ENCODE data around the gene MGRN1. TPM values are rescaled to one million over a fixed set of nuclear protein-coding genes. Genes with fewer than 3 reads are reported as not detected.

The MGRN1 gene
- total RNA-seq, 1 donor from 2014 or later = 40.8 TPM

- peaks cover 10% of the 10 kb centered on the region for H3K4me1 ChIP-seq
- TF ChIP-seq, protein P1, sequence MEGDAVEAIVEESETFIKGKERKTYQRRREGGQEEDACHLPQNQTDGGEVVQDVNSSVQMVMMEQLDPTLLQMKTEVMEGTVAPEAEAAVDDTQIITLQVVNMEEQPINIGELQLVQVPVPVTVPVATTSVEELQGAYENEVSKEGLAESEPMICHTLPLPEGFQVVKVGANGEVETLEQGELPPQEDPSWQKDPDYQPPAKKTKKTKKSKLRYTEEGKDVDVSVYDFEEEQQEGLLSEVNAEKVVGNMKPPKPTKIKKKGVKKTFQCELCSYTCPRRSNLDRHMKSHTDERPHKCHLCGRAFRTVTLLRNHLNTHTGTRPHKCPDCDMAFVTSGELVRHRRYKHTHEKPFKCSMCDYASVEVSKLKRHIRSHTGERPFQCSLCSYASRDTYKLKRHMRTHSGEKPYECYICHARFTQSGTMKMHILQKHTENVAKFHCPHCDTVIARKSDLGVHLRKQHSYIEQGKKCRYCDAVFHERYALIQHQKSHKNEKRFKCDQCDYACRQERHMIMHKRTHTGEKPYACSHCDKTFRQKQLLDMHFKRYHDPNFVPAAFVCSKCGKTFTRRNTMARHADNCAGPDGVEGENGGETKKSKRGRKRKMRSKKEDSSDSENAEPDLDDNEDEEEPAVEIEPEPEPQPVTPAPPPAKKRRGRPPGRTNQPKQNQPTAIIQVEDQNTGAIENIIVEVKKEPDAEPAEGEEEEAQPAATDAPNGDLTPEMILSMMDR (IDR thresholded peaks at IDR 0.05) = no peak
- no peak for TF ChIP-seq POLR2A (IDR thresholded peaks at IDR 0.05)
- TF ChIP-seq POLR2AphosphoS5 (IDR thresholded peaks at IDR 0.05; ENCODE audit: insufficient read depth in 1 of 2, low read depth in 1 of 2) = no peak
- H3K36me3 ChIP-seq = peaks cover 3 to 52% of the 10 kb centered on the region in 2 donors
- intact Hi-C loops (cut with DNase I) = no loop called here
- H3K27ac ChIP-seq = no peak overlapping the region
- no peaks in the 10 kb centered on the region for H3K9me3 ChIP-seq
- no peak for DNase-seq (ENCODE audit: extremely low spot score in 2 of 2)
- no peaks in the 10 kb centered on the region for H3K27me3 ChIP-seq
- H3K4me3 ChIP-seq = no peak overlapping the region
These were observed 30.5 kb downstream of the MGRN1 start for GRCh38 chr16:4654964-4655590.

DNA sequence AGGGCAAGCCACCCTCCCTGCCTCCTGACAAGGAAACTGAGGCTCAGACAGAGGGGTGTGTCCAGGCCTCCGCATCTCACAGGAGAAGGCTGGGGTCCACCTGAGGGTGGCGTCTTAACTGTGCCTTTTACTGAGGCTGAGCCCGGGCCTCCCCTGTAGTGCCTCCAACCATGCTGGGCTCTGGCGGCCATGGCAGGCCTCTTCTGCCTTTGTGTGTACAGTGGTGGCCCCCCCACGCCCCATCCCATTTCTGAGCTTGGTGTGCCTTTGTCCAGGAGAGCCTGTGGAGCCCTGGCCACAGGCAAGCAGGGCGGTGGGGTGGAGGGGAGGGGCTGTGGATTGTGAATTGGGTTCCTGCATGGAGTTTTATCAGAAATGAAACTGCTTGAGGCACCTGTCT, 31.2 kb downstream of the MGRN1 start:
- Histone ChIP-seq H3K4me3 (no peak overlapping the region), H3K4me1 (peaks cover 15% of the 10 kb centered on the region), H3K36me3 (peaks cover 3 to 52% of the 10 kb centered on the region in 2 donors), H3K9me3 (no peaks in the 10 kb centered on the region), H3K27ac (no peak overlapping the region), H3K27me3 (no peaks in the 10 kb centered on the region)
- TF ChIP-seq POLR2A (IDR thresholded peaks at IDR 0.05) = no peak
- TF ChIP-seq POLR2AphosphoS5 (IDR thresholded peaks at IDR 0.05; ENCODE audit: insufficient read depth in 1 of 2, low read depth in 1 of 2) = no peak
- TF ChIP-seq, protein P1 (IDR thresholded peaks at IDR 0.05) = no peak
- DNase-seq (ENCODE audit: extremely low spot score in 2 of 2) = no peak
- intact Hi-C loops (cut with DNase I) = no loop called here

DNA sequence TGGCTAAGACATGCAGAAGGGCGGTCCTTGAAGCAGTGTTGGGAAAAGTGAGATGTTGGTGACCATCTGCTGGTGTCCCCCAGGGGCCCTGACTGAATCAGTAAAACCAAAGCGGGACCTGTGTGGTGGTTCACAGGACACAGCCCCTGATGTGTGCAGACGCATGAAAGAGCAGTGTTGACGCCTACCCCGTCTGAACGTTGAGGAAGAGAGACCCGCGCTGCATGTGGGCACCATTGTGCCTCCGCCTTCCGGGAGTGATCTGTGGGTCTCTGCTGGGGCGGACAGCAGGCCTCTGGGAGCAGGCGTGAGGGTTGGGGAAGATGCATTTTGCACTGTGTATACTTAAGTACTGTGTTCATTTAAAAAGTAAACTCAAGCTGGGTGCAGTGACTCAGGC, 31.6 kb downstream of the MGRN1 start:
- DNase-seq (ENCODE audit: extremely low spot score in 2 of 2) = no peak
- H3K27ac ChIP-seq = no peak overlapping the region
- no peaks in the 10 kb centered on the region for H3K27me3 ChIP-seq
- TF ChIP-seq, protein P1 (IDR thresholded peaks at IDR 0.05) = no peak
- no peak for TF ChIP-seq POLR2A (IDR thresholded peaks at IDR 0.05)
- TF ChIP-seq POLR2AphosphoS5 (IDR thresholded peaks at IDR 0.05; ENCODE audit: insufficient read depth in 1 of 2, low read depth in 1 of 2) = no peak
- peaks cover 3 to 47% of the 10 kb centered on the region in 2 donors for H3K36me3 ChIP-seq
- intact Hi-C loops (cut with DNase I) = no loop called here
- no peak overlapping the region for H3K4me3 ChIP-seq
- no peaks in the 10 kb centered on the region for H3K9me3 ChIP-seq
- H3K4me1 ChIP-seq = peaks cover 15% of the 10 kb centered on the region

- TF ChIP-seq POLR2AphosphoS5 (IDR thresholded peaks at IDR 0.05; ENCODE audit: insufficient read depth in 1 of 2, low read depth in 1 of 2) (no peak), POLR2A (IDR thresholded peaks at IDR 0.05) (no peak)
- TF ChIP-seq, protein P1 (IDR thresholded peaks at IDR 0.05) = no peak
- DNase-seq (ENCODE audit: extremely low spot score in 2 of 2) = no peak
- no peaks in the 10 kb centered on the region for H3K27me3 ChIP-seq
- intact Hi-C loops (cut with DNase I) = no loop called here
- H3K27ac ChIP-seq = no peak overlapping the region
- H3K4me3 ChIP-seq = no peak overlapping the region
- H3K9me3 ChIP-seq = no peaks in the 10 kb centered on the region
- peaks cover 15% of the 10 kb centered on the region for H3K4me1 ChIP-seq
- H3K36me3 ChIP-seq = peaks cover 3 to 41% of the 10 kb centered on the region in 2 donors
These were observed 32.4 kb downstream of the MGRN1 start for GRCh38 chr16:4656695-4657686.
